DLD1 (cell line): ENCODE data around the gene KCNAB1.
"Not testable (repeated sequence)": the region's sequence is repeated elsewhere in the genome, so short reads cannot be mapped to it uniquely, and the experiment has no call there.

Source experiments
- in situ Hi-C: cut with HindIII; loops from 2 replicates; pipeline ENCODE4 v1.10.0; 2017; ENCODE audit warnings: low sequenced_read_pairs

KCNAB1 gene

GRCh38 chr3:156120528-156121251, at the start of gene KCNAB1:
TSS of gene KCNAB1 (plus strand) at chr3:156120578.
- in situ Hi-C loops = no loop called here

- in situ Hi-C loops = no loop called here
These were observed 49.3 kb upstream of the KCNAB1 start for GRCh38 chr3:156071031-156071430.

GRCh38 chr3:156072950-156073657, 47.3 kb upstream of the KCNAB1 start:
- in situ Hi-C loops = not testable (repeated sequence)

GRCh38 chr3:156090126-156090525, 30.3 kb upstream of the KCNAB1 start:
- in situ Hi-C loops = no loop called here

GRCh38 chr3:156093964-156094363, 26.4 kb upstream of the KCNAB1 start:
- in situ Hi-C loops = no loop called here

- in situ Hi-C loops = no loop called here
These were observed 26.0 kb upstream of the KCNAB1 start for GRCh38 chr3:156094391-156094790.

- in situ Hi-C loops = not testable (repeated sequence)
These were observed 24.7 kb upstream of the KCNAB1 start for GRCh38 chr3:156095652-156096051.

- in situ Hi-C loops = no loop called here
These were observed 21.8 kb upstream of the KCNAB1 start for GRCh38 chr3:156098437-156099035.

- in situ Hi-C loops = not testable (repeated sequence)
These were observed 21.0 kb upstream of the KCNAB1 start for GRCh38 chr3:156099348-156099747.

GRCh38 chr3:156099984-156100383, 20.4 kb upstream of the KCNAB1 start:
- in situ Hi-C loops = not testable (repeated sequence)

- in situ Hi-C loops = no loop called here
These were observed 18.0 kb upstream of the KCNAB1 start for GRCh38 chr3:156102267-156102931.

- in situ Hi-C loops = no loop called here
These were observed 13.5 kb upstream of the KCNAB1 start for GRCh38 chr3:156106721-156107373.

GRCh38 chr3:156107504-156107903, 12.9 kb upstream of the KCNAB1 start:
- in situ Hi-C loops = no loop called here

- in situ Hi-C loops = no loop called here
These were observed 11.8 kb upstream of the KCNAB1 start for GRCh38 chr3:156108616-156109015.

GRCh38 chr3:156109989-156110388, 10.4 kb upstream of the KCNAB1 start:
- in situ Hi-C loops = no loop called here

- in situ Hi-C loops = no loop called here
These were observed 6.1 kb downstream of the KCNAB1 start for GRCh38 chr3:156126467-156126866.

GRCh38 chr3:156131241-156131640, 10.9 kb downstream of the KCNAB1 start:
- in situ Hi-C loops = no loop called here

GRCh38 chr3:156131799-156132198, 11.4 kb downstream of the KCNAB1 start:
- in situ Hi-C loops = no loop called here

- in situ Hi-C loops = no loop called here
These were observed 11.9 kb downstream of the KCNAB1 start for GRCh38 chr3:156132313-156132712.

- in situ Hi-C loops = no loop called here
These were observed 12.7 kb downstream of the KCNAB1 start for GRCh38 chr3:156133076-156133475.
